GM12864 (cell line): ENCODE measurements around the gene CCT3.

ENCODE experiments used
- DNase-seq: peaks from one replicate; pipeline ENCODE4 v3.0.0-alpha.2; 2011; ENCODE audit warnings: low read depth
- H3K4me3 ChIP-seq: 2 replicates; pipeline ENCODE4 v1.5.1; 2011; ENCODE audit warnings: mild to moderate bottlenecking, low read depth, low read length, control low read depth
- TF ChIP-seq, protein P1 (sequence below): IDR thresholded peaks from 2 replicates; pipeline ENCODE4 v1.5.1; 2011; ENCODE audit warnings: low read depth, mild to moderate bottlenecking, moderate library complexity, low read length, control low read depth, inconsistent platforms; ENCODE audit errors: missing control alignments

CCT3 gene

DNA sequence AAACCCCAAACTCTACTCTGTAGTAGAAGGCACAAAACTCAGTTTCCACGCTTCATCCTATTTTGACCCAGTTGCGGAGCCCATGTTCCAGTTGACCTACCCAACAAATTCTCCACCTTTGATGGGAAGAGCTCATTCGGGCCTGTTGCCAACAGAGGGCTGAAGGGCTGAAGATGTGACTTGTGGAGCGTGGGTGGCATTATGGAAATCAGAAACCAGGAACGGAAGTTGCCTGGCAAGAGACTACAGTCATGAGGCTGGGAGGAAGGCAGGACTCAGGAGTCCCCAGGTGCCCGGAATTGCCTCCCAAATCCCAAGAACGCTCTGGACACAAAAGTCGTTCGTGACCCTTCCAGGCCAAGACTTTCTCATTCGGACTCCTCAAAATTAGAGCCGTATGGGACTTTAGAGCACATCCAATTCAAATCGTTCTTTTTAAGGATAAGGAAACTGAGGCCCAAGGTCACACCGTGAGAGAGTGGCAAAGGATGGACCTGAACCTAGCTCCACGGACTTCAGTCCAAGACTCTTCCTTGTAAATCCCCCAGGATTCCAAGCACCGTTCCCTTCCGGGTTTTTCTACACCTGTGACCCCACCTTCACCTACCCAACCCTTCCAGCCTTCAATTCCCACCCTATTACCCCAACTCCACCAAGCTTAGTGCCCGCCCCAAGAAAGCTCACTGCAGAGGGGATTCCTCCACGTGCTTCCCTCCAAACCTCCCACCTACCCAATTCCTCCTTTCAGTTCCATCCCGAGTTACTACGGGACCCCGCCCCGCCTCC lies 56.2 kb downstream of the CCT3 start:
- TF ChIP-seq, protein P1, sequence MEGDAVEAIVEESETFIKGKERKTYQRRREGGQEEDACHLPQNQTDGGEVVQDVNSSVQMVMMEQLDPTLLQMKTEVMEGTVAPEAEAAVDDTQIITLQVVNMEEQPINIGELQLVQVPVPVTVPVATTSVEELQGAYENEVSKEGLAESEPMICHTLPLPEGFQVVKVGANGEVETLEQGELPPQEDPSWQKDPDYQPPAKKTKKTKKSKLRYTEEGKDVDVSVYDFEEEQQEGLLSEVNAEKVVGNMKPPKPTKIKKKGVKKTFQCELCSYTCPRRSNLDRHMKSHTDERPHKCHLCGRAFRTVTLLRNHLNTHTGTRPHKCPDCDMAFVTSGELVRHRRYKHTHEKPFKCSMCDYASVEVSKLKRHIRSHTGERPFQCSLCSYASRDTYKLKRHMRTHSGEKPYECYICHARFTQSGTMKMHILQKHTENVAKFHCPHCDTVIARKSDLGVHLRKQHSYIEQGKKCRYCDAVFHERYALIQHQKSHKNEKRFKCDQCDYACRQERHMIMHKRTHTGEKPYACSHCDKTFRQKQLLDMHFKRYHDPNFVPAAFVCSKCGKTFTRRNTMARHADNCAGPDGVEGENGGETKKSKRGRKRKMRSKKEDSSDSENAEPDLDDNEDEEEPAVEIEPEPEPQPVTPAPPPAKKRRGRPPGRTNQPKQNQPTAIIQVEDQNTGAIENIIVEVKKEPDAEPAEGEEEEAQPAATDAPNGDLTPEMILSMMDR, result no peak
- DNase-seq, result no peak
- peak overlapping the region; percentile 97 for H3K4me3 ChIP-seq

DNA sequence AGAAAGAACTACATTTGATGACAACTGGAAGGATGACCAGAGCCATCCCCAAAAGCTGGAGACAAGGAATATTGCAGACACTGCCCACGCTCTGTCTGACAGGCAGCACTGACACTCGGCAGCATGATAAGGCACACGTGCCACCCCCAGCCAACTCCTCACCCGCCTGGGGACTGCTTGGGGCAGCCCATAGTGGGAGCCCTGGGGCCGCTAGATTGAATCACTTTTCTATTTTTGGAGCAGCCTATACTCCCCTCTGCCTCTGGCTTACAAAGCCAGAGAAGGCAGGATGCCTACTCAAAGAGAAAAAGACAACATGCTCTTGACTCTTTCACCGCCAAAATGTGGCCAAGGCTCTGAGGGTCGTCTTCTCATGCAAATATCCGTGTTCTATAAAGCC lies 56.8 kb downstream of the CCT3 start:
- TF ChIP-seq, protein P1, result no peak
- H3K4me3 ChIP-seq, result peak overlapping the region; percentile 97
- DNase-seq, result no peak

DNA sequence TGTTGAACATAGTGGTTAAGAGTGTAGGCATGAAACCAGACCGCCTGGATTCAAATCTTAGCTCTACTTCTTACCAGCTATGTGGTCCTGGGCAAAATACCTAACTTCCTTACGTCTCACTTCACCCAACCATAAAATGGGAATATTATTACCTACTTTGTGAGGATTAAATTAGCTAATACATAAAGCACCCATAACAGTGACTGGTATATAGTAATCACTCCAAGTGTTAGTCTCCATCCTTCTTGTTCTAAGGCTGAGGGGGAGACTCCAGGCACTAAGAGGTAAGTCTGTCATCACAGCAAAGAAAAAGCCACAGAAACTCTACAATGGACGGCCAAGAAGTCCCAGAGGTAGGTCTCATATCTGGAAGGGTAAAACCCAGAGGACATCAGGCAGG lies 58.3 kb downstream of the CCT3 start:
- DNase-seq, result no peak
- no peak overlapping the region for H3K4me3 ChIP-seq
- TF ChIP-seq, protein P1, result no peak

DNA sequence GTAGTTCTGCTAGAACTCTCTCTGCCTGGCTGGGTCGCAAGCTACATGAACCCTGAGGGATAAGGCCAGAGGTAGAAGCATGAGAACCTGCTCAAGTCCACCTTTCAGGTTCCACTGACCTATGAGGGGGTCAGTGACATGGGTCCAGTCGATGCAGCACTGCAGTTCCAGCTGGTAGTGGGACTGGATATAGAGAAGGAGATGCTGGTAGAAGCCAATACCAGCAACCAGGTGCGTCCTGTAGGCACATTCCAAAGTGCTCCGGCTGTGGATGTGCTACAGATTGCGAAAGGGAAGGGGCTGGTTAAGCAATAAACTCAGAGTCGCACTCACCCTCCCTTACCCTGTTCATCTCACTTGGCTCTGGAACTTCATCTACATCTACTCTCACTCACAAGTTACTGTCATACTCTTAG lies 61.1 kb downstream of the CCT3 start:
- TF ChIP-seq, protein P1, result no peak
- no peak overlapping the region for H3K4me3 ChIP-seq
- DNase-seq, result no peak

DNA sequence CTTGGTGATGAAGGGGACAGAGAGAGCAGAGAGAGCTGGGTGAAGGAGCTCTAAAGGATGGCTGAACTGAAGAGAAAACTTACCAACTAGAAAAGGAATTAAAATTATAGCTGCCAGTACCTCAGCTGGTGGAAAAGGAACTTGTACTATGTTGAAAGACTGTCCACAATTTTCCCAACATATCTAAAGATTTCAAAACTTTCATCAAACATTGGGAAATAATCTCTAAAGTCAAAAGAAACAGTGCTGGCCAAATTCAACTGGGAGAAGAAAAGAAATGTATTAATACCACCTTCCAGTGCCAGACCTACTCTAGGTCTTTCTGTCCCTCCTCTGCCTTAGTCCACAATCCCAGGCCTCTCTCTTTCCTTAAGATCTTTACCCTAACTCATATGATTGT lies 61.6 kb downstream of the CCT3 start:
- DNase-seq, result no peak
- no peak overlapping the region for H3K4me3 ChIP-seq
- TF ChIP-seq, protein P1, result no peak

DNA sequence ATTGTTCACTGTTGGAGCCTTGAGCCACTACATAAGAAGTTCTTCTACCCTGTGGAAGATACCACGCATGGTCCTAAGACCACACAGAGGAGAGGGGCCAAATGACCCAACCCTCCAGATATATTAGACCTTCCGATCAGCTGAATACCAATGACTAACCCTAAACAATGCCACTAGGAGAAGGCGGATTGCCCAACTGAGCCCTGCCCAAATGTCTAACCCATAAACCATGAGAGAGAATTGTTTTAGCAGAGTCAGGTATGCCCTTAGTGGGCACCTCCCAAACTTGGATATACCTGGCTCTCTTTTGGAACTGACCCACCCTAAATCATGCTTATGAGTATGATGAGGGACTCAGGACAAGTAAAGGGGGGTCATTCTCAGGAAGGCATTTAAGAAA lies 67.8 kb downstream of the CCT3 start:
- TF ChIP-seq, protein P1, result no peak

DNA sequence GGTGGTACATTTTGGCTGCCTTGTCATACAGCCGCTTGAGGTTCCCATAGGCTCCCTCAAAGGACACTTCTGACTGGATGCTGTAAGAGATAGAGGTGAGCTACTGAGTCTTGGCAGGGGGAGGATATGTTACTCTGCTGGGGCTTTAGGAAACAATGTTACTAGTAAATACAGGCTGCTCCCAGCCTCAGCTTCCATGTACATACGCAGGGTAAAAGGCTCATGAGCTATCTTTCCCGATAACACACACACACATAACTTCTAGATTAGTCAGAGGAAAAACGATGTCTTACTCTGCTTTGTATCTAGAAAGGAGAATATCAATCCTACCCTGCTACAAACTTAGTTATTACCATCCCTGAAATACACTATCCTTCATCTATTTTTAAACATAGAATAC lies 69.8 kb downstream of the CCT3 start:
- no peak for DNase-seq
- no peak overlapping the region for H3K4me3 ChIP-seq
- TF ChIP-seq, protein P1, result no peak

More for the DNA sequence above, 67.8 kb downstream of the CCT3 start:
- H3K4me3 ChIP-seq, result no peak overlapping the region
- DNase-seq, result no peak
